Smooth muscle cell of trachea (primary cell): Measurements from ENCODE around the gene NDUFS3. TPM values are rescaled to one million over a fixed set of nuclear protein-coding genes. Genes with fewer than 3 reads are reported as not detected.

ENCODE experiments used
- total RNA-seq: library from RNA; depleted of rRNA; stranded (reverse); fragments of >200 nt; gene quantifications from 2 replicates; pipeline ENCODE4 v1.2.1, GENCODE V29; 2014

NDUFS3 gene
- total RNA-seq = 54.7 and 91.9 TPM in 2 replicates

GRCh38 chr11:47578524-47579494 lies at the start of gene NDUFS3, which contains the start of gene KBTBD4:
NDUFS3 (plus strand) TSS chr11:47579074; CDS start chr11:47579092, 18 bp downstream.
KBTBD4 (minus strand) TSS chr11:47578970; CDS start chr11:47578951, 19 bp downstream.

DNA sequence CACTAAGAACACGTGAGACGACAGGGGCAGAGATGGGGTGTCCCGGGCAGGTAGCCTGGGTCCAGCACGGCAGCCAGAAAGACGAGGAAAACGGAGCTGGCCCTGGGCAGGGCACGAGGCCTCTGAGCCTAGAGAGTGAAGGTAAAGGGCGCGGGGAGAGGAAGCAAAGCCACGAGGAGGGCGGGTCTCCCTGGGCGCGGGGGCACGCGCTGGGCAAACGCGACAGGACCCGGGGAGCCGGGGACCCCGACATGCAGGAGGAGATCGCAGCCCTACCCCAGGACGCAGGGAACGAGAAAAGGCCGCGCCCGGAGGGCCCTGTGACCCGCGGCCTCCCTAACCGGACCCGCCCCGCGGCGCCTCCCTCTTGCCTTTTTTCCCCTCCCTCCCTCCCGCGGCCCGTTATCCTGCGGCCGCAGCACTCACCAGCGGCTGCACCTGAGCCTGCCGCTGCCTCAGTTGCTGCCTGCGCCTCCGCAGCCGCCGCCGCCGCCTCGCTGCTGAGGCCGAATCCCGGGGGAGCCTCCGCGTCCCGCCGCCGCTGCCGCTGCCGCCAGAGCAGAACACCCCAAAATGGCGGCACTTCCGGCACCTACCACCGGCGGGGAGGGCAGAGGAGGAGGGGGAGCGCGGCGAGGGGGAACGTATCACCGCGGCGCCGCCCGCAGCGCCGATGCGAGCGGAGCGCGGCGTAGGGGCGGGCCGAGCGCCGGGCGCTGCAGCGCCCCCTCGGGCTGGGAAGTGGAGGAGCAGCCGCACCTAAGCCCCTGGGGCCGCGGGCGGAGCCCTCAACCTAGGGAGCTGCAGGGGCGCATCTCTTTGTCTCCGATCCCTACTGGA lies 26.1 kb upstream of the NDUFS3 start, which contains the start of gene CELF1:
Gene CELF1 (minus strand): TSS at position 567 of the 840 bp plus-strand sequence. CDS start 53,609 bp downstream, outside the sequence.

GRCh38 chr11:47565340-47566148 lies 13.3 kb upstream of the NDUFS3 start, which contains the start of gene PTPMT1:
PTPMT1 (plus strand) TSS chr11:47565599; CDS start chr11:47565623, 24 bp downstream.

DNA sequence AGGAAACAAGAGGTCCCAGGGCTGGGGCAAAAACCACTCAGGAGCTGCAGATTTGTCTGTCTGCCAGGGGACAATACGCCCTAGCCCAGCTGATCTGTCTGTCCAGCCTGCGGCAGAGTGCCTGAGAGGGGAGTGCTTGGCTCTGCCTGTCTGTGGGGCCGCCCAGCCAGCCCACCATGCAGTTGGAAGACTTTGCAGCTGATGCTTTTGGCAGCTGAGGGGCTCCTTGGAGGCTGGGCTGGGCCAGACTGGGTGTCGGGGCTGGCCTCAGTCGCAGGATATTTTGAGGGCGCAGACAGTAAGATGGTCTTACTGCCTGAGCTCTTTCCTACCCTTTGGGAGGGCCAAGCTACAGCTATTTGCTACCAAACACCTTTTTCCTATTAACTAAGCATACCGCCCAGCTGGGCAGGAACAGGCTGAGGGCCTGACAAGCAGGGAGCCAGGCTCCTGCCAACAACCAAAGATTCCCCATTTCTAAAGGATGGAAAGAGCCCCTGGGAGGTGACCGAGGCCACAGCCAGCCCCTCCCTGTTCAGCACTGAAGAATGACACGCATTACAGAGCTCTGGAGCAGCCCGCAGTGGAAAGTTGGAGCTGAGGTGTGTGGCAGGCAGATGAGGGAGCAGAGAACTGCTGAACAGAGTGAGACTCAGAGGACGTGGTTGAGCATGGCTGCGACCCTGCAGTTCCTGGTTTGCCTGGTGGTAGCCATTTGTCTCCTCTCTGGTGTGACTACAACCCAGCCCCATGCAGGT lies 7.4 kb downstream of the NDUFS3 start, which contains the start of gene FAM180B:
Gene FAM180B (plus strand): TSS at position 581 of the 758 bp plus-strand sequence. CDS start 91 bp downstream, at position 672.

GRCh38 chr11:47593934-47594855 lies 15.3 kb downstream of the NDUFS3 start, which contains the start of gene C1QTNF4:
C1QTNF4 (minus strand) TSS chr11:47594411; CDS start chr11:47590810, 3,601 bp downstream.

Other genes starting within 250 kb of the NDUFS3 start
- gene MYBPC3, start 226.4 kb upstream of the NDUFS3 start, total RNA-seq = not detected in 2 replicates
- gene SPI1, start 200.5 kb upstream of the NDUFS3 start, total RNA-seq = not detected in 2 replicates
- 84.9 and 147 TPM in 2 replicates for gene SLC39A13, start 170.5 kb upstream of the NDUFS3 start, total RNA-seq
- 121 and 239 TPM in 2 replicates for gene PSMC3, start 152.6 kb upstream of the NDUFS3 start, total RNA-seq
- 0.17 TPM in 1 of 2 replicates, not detected in the other for gene RAPSN, start 129.9 kb upstream of the NDUFS3 start, total RNA-seq
- gene CELF1, start 25.9 kb upstream of the NDUFS3 start, total RNA-seq = 96.9 and 99.4 TPM in 2 replicates
- gene PTPMT1, start 13.5 kb upstream of the NDUFS3 start, total RNA-seq = 69.1 and 79.6 TPM in 2 replicates
- 34.6 and 36.4 TPM in 2 replicates for gene KBTBD4, start 104 bp upstream of the NDUFS3 start, total RNA-seq
- gene FAM180B, start 7.6 kb downstream of the NDUFS3 start, total RNA-seq = 0.17 TPM in 1 of 2 replicates, not detected in the other
- gene C1QTNF4, start 15.3 kb downstream of the NDUFS3 start, total RNA-seq = 0.15 and 0.17 TPM in 2 replicates
- gene MTCH2, start 63.5 kb downstream of the NDUFS3 start, total RNA-seq = 73.3 and 98.5 TPM in 2 replicates
- gene AGBL2, start 136.3 kb downstream of the NDUFS3 start, total RNA-seq = 1.0 and 2.8 TPM in 2 replicates
- 62.0 and 86.0 TPM in 2 replicates for gene FNBP4, start 188.3 kb downstream of the NDUFS3 start, total RNA-seq